Measurements from ENCODE around the gene ZNF547.

DNA sequence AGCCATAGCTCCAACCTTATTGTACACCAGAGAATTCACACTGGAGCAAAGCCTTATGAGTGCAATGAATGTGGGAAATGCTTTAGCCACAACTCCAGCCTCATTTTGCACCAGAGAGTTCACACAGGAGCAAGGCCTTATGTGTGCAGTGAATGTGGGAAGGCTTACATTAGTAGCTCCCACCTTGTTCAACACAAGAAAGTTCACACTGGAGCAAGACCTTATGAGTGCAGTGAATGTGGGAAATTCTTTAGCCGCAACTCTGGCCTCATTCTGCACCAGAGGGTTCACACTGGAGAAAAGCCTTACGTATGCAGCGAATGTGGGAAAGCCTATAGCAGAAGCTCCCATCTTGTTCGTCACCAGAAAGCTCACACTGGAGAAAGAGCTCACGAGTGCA lies 5.9 kb upstream of the ZNF547 start:
- TF ChIP-seq, protein P1, sequence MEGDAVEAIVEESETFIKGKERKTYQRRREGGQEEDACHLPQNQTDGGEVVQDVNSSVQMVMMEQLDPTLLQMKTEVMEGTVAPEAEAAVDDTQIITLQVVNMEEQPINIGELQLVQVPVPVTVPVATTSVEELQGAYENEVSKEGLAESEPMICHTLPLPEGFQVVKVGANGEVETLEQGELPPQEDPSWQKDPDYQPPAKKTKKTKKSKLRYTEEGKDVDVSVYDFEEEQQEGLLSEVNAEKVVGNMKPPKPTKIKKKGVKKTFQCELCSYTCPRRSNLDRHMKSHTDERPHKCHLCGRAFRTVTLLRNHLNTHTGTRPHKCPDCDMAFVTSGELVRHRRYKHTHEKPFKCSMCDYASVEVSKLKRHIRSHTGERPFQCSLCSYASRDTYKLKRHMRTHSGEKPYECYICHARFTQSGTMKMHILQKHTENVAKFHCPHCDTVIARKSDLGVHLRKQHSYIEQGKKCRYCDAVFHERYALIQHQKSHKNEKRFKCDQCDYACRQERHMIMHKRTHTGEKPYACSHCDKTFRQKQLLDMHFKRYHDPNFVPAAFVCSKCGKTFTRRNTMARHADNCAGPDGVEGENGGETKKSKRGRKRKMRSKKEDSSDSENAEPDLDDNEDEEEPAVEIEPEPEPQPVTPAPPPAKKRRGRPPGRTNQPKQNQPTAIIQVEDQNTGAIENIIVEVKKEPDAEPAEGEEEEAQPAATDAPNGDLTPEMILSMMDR (IDR thresholded peaks at IDR 0.05): no peak
- no peak for TF ChIP-seq ZFX (IDR thresholded peaks at IDR 0.05; ENCODE audit: borderline replicate concordance)

Measured in 22Rv1 (cell line).